ENCODE data around the gene PTPRN2.

The PTPRN2 gene

DNA sequence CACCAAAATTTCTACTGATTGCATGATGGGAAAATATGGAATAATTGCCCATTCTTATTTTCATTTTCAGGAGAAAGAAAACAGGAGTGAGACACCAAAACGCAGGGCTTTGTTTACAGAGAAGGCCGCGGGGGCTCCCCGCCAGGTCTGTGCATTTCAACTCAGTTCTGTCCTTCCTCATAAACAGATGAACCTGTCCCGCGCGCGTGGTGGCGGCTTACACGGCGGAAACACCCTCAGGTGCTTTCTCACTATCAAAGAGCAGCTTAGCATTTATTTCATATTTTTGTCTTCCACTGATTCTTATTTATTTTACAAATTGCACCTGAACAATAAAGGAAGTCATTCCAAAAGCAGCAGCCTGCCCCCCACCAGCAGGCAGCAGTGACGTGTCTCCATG is 579.4 kb downstream of the PTPRN2 start:
- Histone ChIP-seq H3K4me1 (ENCODE audit: insufficient read depth, low read length) (peaks cover 27% of the 10 kb centered on the region), H3K9ac (ENCODE audit: low read depth, low read length) (no peak overlapping the region), H3K36me3 (ENCODE audit: insufficient read depth, low read length) (no peaks in the 10 kb centered on the region), H3K9me3 (ENCODE audit: control insufficient read depth, insufficient read depth, low read length) (no peaks in the 10 kb centered on the region)

DNA sequence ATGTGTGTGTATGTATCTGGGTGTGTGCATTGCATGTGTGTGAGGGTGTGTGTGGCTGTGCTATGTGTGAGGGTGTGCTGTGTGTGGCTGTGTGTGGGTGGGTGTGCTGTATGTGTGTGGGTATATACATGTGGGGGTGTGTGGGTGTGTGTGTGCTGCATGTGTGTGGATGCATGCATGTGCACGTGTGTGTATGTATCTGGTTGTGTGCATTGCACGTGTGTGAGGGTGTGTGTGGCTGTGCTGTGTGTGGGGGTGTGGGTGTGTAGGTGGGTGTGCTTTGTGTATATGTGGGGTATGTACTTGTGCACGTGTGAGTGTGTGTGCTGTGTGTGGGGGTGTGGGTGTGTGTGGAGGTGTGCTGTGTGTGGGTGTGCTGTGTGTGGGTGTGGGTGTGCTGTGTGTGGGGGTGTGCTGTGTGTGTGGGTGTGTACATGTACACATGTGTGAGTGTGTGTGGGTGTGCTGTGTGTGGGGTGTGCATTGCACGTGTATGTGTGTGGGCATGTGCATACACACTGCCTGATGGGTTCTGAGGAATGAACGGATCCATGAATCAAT is 579.8 kb downstream of the PTPRN2 start:
- Histone ChIP-seq H3K9me3 (ENCODE audit: control insufficient read depth, insufficient read depth, low read length) (no peaks in the 10 kb centered on the region), H3K9ac (ENCODE audit: low read depth, low read length) (no peak overlapping the region), H3K4me1 (ENCODE audit: insufficient read depth, low read length) (peaks cover 27% of the 10 kb centered on the region), H3K36me3 (ENCODE audit: insufficient read depth, low read length) (no peaks in the 10 kb centered on the region)

DNA sequence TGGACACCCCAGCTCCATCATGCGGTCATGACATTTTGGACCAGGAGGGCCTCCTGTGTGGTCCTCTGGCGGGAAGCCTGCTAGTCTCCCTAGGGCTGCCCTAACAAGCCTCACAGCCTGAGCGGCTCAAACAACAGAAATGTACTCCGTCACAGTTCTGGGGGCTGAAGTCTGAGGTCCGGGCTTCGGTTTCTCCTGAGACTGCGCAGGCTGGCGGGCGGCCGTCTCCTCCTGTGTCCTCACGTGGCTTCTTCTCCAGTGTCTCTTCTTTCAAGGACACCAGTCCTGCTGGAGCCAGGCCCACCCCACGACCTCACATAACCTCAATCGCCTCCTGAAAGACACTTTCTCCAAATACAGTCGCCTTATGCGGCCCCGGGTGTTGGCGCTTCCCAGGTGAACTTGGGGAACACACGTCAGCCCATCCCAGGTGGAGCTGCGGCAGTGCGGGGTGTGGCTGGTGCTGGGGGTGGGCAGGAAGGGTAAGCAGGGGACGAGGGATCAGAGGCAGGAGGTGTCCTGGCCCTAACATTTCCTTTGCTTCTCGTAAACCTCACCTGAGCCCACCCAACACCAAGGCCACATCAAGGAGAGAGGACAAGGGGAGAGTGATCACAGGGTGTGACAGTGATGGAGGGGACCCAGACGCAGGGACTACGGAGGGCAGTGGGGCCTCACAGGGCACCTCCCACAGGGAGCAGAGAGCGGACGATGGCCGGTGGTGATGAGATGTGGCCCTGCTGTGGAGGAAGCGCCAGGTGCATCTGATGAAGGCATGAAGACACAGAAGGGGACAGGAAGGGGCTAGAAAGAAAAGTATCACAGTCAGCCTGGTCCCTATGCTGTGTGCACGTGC is 580.6 kb downstream of the PTPRN2 start:
- Histone ChIP-seq H3K4me1 (ENCODE audit: insufficient read depth, low read length) (peaks cover 27% of the 10 kb centered on the region), H3K36me3 (ENCODE audit: insufficient read depth, low read length) (no peaks in the 10 kb centered on the region), H3K9me3 (ENCODE audit: control insufficient read depth, insufficient read depth, low read length) (no peaks in the 10 kb centered on the region), H3K9ac (ENCODE audit: low read depth, low read length) (no peak overlapping the region)

DNA sequence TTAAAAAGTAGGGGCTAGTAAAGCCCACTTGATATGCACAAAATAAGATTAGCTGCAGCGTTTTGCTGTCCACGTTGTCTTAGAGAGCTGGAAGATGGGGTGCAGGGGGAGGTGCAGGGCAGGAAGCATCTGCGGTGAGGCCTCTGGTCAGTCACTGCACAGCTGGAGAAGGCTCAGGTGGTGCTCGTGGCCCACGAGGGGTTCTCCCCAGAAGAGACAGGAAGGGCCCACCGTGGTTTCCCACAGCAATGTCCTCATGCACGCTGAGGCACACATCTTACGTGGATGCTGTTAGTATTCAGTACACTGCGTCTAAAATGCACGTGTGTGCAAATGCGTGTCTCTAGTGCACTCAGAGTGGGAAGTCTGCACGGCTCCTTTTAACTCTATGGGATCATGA is 582.1 kb downstream of the PTPRN2 start:
- Histone ChIP-seq H3K9me3 (ENCODE audit: control insufficient read depth, insufficient read depth, low read length) (no peaks in the 10 kb centered on the region), H3K4me1 (ENCODE audit: insufficient read depth, low read length) (peaks cover 20% of the 10 kb centered on the region), H3K36me3 (ENCODE audit: insufficient read depth, low read length) (no peaks in the 10 kb centered on the region), H3K9ac (ENCODE audit: low read depth, low read length) (no peak overlapping the region)

DNA sequence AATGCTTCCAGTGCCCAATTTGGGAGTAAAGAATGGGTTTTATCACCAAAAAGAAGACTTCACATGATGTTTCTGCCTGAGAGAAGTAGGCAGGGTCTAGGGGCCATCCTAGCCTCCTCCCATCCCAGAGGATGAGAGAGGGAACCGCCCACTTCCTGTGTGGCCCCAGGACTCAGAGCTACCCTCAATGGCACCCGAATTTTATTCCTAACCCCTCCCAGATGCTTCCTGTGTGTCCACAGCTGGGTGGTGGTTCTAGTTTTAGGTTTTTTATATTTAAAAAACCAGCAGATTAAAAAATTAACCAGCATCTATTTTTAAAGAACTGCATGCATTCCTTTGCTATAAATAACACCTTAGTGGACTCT is 583.5 kb downstream of the PTPRN2 start:
- peaks cover 12% of the 10 kb centered on the region for H3K4me1 ChIP-seq (ENCODE audit: insufficient read depth, low read length)
- H3K9me3 ChIP-seq (ENCODE audit: control insufficient read depth, insufficient read depth, low read length) = no peaks in the 10 kb centered on the region
- H3K36me3 ChIP-seq (ENCODE audit: insufficient read depth, low read length) = no peaks in the 10 kb centered on the region
- no peak overlapping the region for H3K9ac ChIP-seq (ENCODE audit: low read depth, low read length)

DNA sequence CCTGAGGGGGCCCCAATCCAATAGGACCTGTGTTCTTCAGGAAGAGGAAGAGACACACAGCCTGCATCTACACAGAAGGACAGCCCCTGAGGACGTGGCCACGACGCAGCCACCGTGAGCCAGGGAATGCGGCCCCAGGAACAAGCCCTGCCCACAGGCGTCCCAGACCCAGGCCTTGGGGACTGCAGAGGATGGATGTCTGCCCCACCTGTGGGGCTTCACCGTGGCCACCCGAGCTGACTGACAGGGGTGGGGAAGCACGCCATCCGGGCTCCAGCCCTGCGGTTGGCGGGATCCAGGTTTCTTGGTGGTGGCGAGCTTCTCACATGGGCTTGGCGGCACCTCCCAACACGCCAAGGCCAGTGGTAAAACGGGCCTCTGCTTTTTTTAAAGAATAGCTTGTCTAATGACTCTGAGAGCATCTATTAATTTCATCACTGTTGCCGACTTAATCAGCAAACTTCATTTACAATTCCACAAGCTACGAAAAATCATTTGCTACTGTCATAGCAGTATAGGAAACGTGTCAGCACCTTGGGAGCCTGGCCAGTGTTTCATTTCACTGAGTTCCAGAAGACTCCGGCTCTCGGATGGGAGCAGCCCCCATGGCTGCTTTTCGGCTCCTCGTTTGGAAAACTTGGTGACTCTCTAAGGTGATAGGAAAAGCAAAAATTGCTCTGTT is 584.0 kb downstream of the PTPRN2 start:
- Histone ChIP-seq H3K9me3 (ENCODE audit: control insufficient read depth, insufficient read depth, low read length) (no peaks in the 10 kb centered on the region), H3K9ac (ENCODE audit: low read depth, low read length) (no peak overlapping the region), H3K4me1 (ENCODE audit: insufficient read depth, low read length) (peaks cover 10% of the 10 kb centered on the region)

DNA sequence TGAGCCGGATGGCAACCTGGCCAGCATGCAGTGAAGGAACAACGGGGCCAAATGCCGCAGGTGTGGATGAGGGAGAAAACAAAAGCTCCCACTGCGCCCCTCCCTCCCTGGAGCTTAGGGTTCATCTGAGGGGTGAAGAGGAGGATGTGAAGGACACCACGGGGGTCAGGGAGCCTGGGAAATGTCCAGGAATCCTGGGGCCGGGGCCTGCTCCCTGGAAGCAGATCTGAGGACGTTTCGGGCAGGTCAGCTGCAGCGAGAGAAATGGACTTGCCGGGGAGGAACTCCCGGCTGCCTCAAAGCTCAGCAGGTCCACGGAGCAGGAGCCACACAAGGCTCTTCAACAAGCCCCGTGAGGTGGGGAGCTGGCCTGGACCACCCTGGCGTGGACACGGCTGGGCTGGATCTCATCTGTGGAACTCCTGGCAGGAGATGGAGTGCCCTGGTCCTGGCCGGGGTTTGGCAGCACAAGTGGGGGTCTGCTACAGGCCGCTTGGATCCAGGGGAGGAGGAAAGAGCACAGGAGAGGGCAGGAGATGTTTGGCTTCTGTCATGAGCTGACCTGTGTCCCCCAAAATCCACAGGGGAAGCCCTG is 585.0 kb downstream of the PTPRN2 start:
- Histone ChIP-seq H3K9me3 (ENCODE audit: control insufficient read depth, insufficient read depth, low read length) (no peaks in the 10 kb centered on the region), H3K36me3 (ENCODE audit: insufficient read depth, low read length) (no peaks in the 10 kb centered on the region), H3K9ac (ENCODE audit: low read depth, low read length) (no peak overlapping the region), H3K4me1 (ENCODE audit: insufficient read depth, low read length) (peaks cover 4% of the 10 kb centered on the region)

More for the DNA sequence above, 584.0 kb downstream of the PTPRN2 start:
- H3K36me3 ChIP-seq (ENCODE audit: insufficient read depth, low read length) = no peaks in the 10 kb centered on the region

DNA sequence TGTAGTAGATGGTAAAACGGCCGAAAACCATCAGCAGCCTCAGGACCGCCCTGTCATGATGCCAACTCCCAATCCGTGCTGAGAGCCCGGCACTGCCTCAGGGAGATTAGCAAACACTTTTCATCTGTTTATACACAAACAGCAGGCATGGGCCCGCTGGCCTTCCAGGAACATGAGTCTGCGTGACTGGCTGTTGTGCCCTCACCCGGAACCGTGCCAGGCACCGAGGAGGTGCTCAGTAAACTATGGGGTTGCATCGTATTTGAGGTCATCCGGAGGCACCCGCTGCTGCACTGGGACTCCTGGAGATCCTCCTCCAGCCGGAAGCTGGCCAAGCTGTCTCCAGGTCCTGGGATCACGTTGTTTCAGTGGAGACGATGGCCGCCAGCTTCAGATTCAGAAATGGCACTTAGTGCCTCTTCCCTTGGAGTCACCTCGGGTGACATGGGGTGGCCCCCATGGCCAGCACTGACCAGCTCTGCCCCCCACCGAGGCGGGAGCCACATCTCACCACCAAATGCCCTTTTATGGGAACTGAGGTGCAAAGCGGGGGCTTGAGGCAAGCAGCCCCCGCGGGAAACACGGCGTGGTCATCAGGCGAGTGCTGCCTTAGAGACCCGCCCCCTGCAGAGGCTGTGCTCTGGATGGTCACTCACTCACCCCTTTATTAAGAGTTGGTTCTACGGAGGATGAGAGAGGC is 585.9 kb downstream of the PTPRN2 start:
- Histone ChIP-seq H3K9ac (ENCODE audit: low read depth, low read length) (no peak overlapping the region), H3K36me3 (ENCODE audit: insufficient read depth, low read length) (no peaks in the 10 kb centered on the region), H3K4me1 (ENCODE audit: insufficient read depth, low read length) (peaks cover 4% of the 10 kb centered on the region), H3K9me3 (ENCODE audit: control insufficient read depth, insufficient read depth, low read length) (no peaks in the 10 kb centered on the region)

DNA sequence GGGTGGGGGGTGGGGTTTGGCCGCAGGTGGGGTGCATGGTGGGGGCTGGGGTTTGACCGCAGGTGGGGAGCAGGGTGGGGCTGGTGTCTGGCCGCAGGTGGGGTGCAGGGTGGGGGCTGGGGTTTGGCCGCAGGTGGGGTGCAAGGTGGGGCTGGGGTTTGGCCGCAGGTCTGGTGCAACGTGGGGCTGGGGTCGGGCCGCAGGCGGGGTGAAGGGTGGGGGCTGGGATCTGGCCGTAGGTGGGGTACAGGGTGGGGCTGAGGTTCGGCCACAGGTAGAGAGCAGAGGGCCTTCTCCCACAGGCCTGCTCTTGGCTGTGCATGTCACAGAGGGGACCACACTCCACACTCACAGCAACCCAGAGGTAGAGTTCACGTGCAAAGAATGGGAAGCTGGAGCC is 586.6 kb downstream of the PTPRN2 start:
- Histone ChIP-seq H3K36me3 (ENCODE audit: insufficient read depth, low read length) (no peaks in the 10 kb centered on the region), H3K9ac (ENCODE audit: low read depth, low read length) (no peak overlapping the region), H3K9me3 (ENCODE audit: control insufficient read depth, insufficient read depth, low read length) (no peaks in the 10 kb centered on the region), H3K4me1 (ENCODE audit: insufficient read depth, low read length) (peaks cover 4% of the 10 kb centered on the region)

DNA sequence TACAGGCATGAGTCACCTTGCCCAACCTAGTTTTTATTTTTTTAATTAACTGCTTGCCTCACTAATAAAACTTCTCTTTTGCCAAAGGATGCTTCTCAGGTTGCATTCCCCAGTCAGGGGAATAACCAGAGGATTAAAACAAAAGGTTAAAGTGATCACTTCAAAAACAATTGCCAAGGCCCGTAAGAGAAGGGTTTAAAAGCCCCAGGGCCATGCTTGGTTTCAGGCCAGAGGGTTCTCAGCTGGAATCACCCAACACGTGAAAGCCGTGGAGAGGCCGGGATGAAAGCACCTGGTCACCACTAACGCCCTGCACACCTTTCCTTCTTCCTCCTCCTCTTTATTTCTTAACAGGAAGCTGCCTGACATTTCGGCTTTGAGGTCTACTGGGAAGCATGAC is 587.5 kb downstream of the PTPRN2 start:
- Histone ChIP-seq H3K4me1 (ENCODE audit: insufficient read depth, low read length) (peaks cover 4% of the 10 kb centered on the region), H3K9ac (ENCODE audit: low read depth, low read length) (no peak overlapping the region), H3K36me3 (ENCODE audit: insufficient read depth, low read length) (no peaks in the 10 kb centered on the region), H3K9me3 (ENCODE audit: control insufficient read depth, insufficient read depth, low read length) (no peaks in the 10 kb centered on the region)

DNA sequence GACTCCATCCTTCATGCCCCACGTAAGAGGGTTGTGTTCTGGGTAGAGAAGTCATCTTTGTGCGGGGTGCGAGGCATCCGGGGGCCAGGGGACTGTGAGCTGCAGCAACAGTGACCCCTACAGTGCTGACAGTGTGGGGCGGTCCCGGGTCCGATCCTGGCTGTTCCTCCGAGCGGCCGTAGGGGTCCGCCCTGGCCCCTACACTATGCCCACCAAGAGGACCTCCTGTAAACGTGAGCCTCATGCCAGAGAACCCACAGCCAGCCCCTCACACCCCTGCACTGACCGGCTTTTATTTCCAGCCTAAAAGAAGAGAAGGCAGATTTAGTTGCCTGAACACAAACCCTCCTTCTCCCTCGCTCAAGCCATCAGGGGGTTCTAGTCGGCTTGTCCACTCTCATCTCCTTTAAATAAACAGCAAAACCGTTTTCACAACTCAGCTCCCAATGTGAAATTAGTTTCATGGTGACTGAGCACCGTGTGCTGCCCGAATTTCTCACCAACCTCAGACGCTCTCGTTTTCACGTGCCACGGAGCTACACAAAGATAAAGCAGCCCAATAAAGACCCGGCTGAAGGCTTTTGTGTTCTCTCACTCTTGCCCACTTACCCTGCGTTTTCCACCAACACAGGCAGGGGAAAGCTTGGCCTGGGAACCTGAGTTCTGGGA is 588.6 kb downstream of the PTPRN2 start:
- Histone ChIP-seq H3K4me1 (ENCODE audit: insufficient read depth, low read length) (peaks cover 4% of the 10 kb centered on the region), H3K9me3 (ENCODE audit: control insufficient read depth, insufficient read depth, low read length) (no peaks in the 10 kb centered on the region), H3K9ac (ENCODE audit: low read depth, low read length) (no peak overlapping the region), H3K36me3 (ENCODE audit: insufficient read depth, low read length) (no peaks in the 10 kb centered on the region)

DNA sequence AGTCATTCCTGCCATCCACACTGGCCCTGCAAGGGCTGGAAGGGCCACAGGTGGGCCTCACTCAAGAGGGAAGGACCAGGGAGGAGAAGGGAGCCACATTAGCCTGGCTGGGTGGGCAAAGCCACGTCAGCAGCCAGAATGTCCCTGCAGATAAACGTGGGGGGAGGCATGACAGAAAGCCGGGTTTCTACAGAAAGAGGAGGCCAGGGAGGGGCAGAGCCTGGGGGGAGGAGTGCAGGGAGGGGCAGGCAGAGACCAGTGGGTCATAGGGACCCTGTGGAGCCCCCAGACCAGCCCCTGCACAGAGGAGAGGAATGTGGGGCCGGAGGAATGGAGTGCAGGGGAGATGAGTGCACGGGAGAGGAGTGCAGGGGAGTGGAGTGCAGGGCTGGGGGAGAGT is 590.2 kb downstream of the PTPRN2 start:
- Histone ChIP-seq H3K36me3 (ENCODE audit: insufficient read depth, low read length) (no peaks in the 10 kb centered on the region), H3K9me3 (ENCODE audit: control insufficient read depth, insufficient read depth, low read length) (no peaks in the 10 kb centered on the region), H3K4me1 (ENCODE audit: insufficient read depth, low read length) (peaks cover 4% of the 10 kb centered on the region), H3K9ac (ENCODE audit: low read depth, low read length) (no peak overlapping the region)

DNA sequence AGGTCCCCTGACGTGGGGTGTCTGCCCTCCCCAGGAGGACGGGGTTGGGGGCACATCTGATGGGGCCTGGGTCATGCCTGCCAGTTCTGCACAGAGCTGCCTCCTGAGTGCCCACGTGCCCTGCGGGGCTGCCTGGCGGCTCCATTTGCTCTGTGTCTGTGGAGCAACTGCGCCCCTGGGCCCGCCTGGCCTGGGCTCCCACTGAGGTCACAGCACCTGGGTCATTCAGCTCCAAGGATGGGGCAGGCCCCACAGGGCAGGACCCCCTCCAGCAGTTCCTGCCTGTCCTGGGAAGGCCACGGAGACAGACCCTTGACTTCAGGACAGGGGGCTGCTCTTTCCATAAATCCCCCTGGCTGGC is 590.6 kb downstream of the PTPRN2 start:
- Histone ChIP-seq H3K4me1 (ENCODE audit: insufficient read depth, low read length) (peaks cover 4% of the 10 kb centered on the region), H3K36me3 (ENCODE audit: insufficient read depth, low read length) (no peaks in the 10 kb centered on the region), H3K9me3 (ENCODE audit: control insufficient read depth, insufficient read depth, low read length) (no peaks in the 10 kb centered on the region), H3K9ac (ENCODE audit: low read depth, low read length) (no peak overlapping the region)

Measured in ES-I3 (cell line).